Peyer's patch (tissue), 4 donors: ENCODE results near the gene HOXD10. TPM values are rescaled to one million over a fixed set of nuclear protein-coding genes. Genes with fewer than 3 reads are reported as not detected.
A peak's percentile ranks its signal among the peaks of the same experiment; 100 is the strongest.

ENCODE experiments used
- DNase-seq, 3 donors: peaks; one replicate each; pipeline ENCODE4 v3.0.0-alpha.2; 2017 to 2019
- H3K27ac ChIP-seq, 4 donors: fragments of 200-600 bp; sonication (generic); one replicate each; pipeline ENCODE4 v1.5.1; 2016 to 2019
- H3K27me3 ChIP-seq, 2 donors: fragments of 200-600 bp; sonication (generic); one replicate each; pipeline ENCODE4 v1.5.1; 2019
- H3K36me3 ChIP-seq, 3 donors: fragments of 200-600 bp; sonication (generic); one replicate each; pipeline ENCODE4 v1.5.1; 2016 to 2019
- H3K4me1 ChIP-seq, 4 donors: fragments of 200-600 bp; sonication (generic); one replicate each; pipeline ENCODE4 v1.5.1; 2016 to 2019
- H3K4me3 ChIP-seq, 4 donors: fragments of 200-600 bp; sonication (generic); 1 replicate in 3 of 4; 2 replicates in 1 of 4; pipeline ENCODE4 v1.5.1; 2016 to 2019; ENCODE audit warnings: mild to moderate bottlenecking in 1 of 4
- H3K9me3 ChIP-seq, 4 donors: fragments of 200-600 bp; sonication (generic); one replicate each; pipeline ENCODE4 v1.5.1; 2016 to 2019; ENCODE audit warnings: mild to moderate bottlenecking in 1 of 4
- POLR2A ChIP-seq, 2 donors: fragments of 450-650 bp; IDR thresholded peaks; one replicate each; pipeline ENCODE4 v1.5.1; 2017; ENCODE audit warnings: antibody characterized with exemption in 2 of 2, mild to moderate bottlenecking in 2 of 2, moderate library complexity in 2 of 2
- total RNA-seq, 4 donors: library from RNA; depleted of rRNA; stranded (reverse); fragments of >200 nt; gene quantifications; one replicate each; pipeline ENCODE4 v1.1.0, GENCODE V29; 2016
- TF ChIP-seq, protein P1 (sequence below), 6 experiments: fragments of 450-650 bp in 4 of 6; fragments of 200-600 bp in 2 of 6; sonication (generic) in 1 of 6; IDR thresholded peaks; one replicate each; pipeline ENCODE4 v1.5.1; 2017 to 2019; ENCODE audit warnings: antibody characterized with exemption in 6 of 6, mild to moderate bottlenecking in 3 of 6, moderate library complexity in 1 of 6

HOXD10 gene
- total RNA-seq, 4 donors from 2014 or later = not detected

DNA sequence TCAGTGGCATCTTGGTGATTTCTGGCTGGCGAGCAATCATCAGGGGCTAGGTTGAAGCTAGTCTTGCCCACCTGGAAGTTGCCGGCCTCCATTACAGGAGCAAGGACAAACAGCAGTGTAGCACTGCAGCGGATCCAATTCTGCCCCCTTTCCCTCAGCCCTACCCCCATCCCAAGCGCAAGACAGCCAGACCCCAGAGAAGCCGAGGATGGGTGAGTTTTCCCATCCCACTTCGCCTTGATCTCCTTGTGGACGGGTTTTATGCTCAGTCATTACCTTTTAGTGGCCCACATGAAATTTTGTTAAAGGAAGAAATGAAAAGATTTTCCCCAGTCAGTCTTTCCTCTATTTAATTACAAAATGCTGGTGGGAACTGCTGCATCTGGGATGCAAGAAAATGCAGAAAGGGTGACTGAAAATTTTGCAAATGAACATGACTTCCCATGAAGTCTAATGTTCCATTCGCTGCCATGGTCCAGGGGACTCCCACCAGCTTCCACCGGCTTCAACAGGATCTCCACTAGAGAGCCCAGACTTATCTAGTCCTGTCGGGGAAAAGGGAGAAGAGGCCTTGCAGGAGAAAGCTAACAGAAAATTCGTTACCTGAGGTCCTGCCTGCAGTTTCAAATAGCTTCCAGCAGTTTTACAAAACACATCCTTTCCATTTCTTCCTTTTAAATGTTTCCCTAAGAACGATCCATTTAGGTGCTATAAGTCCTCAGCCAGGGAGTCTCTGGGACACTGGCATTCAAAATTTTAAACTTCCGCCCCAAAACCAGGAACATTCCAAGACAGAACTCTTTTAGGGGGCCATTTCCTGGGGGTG, 4.0 kb downstream of the HOXD10 start:
- Histone ChIP-seq H3K4me3 (no peak overlapping the region), H3K27me3 (peaks cover 0 to 83% of the 10 kb centered on the region in 2 donors)
- TF ChIP-seq POLR2A (IDR thresholded peaks at IDR 0.05) = no peak
- TF ChIP-seq, protein P1, sequence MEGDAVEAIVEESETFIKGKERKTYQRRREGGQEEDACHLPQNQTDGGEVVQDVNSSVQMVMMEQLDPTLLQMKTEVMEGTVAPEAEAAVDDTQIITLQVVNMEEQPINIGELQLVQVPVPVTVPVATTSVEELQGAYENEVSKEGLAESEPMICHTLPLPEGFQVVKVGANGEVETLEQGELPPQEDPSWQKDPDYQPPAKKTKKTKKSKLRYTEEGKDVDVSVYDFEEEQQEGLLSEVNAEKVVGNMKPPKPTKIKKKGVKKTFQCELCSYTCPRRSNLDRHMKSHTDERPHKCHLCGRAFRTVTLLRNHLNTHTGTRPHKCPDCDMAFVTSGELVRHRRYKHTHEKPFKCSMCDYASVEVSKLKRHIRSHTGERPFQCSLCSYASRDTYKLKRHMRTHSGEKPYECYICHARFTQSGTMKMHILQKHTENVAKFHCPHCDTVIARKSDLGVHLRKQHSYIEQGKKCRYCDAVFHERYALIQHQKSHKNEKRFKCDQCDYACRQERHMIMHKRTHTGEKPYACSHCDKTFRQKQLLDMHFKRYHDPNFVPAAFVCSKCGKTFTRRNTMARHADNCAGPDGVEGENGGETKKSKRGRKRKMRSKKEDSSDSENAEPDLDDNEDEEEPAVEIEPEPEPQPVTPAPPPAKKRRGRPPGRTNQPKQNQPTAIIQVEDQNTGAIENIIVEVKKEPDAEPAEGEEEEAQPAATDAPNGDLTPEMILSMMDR (IDR thresholded peaks at IDR 0.05) = no peak

DNA sequence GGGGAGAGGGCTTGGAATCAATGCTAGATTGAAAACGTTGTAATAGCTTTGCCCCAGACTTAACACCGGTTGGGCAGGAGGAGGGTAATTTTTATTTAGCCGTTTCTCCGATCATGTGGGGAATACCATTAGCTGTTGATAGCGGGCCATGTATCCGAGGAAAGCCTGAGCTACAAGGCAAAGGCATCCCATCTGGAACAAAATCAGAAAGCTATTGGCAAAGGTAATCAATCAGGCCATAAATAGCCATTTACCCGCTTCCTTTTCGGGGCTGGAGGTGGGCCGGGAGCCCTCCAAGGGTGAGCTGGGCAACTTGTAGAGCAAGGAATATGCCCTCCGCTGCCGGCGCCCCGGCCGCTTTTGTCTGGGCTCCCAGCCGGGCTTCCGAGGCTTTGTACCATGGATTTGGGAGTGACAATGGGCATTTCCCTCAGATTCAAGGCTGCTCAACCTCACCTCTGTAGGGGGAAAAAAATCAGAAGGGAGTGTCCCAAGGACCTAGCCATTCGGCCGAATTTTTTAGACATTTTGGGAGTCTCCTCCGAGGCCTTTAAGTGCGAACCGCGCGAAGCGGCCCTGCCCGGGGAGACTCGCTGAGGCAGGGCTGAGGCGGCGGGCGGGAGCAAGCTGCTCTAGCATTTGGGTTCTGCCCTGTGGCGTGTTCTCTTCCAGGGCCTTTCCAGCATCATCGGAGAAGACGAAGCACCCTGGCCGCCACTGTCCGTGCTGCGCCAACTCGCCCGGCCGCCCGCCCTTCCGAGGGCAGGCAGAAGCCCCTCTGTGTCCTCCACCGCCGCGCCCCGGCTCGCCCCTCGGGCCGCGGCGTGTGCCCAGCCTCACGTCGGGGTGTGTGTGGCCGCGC, 4.8 kb downstream of the HOXD10 start:
- Histone ChIP-seq H3K27me3 (peaks cover 0 to 74% of the 10 kb centered on the region in 2 donors), H3K36me3 (no peaks in the 10 kb centered on the region), H3K27ac (no peak overlapping the region), H3K4me3 (peak overlapping the region in 2 of 4 donors; percentile 57 to 63), H3K4me1 (peaks cover 0 to 19% (median 0%) of the 10 kb centered on the region in 4 donors), H3K9me3 (peaks cover 0 to 4% (median 0%) of the 10 kb centered on the region in 4 donors)
- TF ChIP-seq, protein P1 (IDR thresholded peaks at IDR 0.05) = no peak
- TF ChIP-seq POLR2A (IDR thresholded peaks at IDR 0.05) = no peak
- DNase-seq = peak in 1 of 3 donors; percentile 44

More for the DNA sequence above, 4.0 kb downstream of the HOXD10 start:
- H3K4me1 ChIP-seq = peaks cover 0 to 26% (median 0%) of the 10 kb centered on the region in 4 donors
- H3K27ac ChIP-seq = no peak overlapping the region
- no peak for DNase-seq
- no peaks in the 10 kb centered on the region for H3K36me3 ChIP-seq
- H3K9me3 ChIP-seq = peaks cover 0 to 4% (median 0%) of the 10 kb centered on the region in 4 donors

DNA sequence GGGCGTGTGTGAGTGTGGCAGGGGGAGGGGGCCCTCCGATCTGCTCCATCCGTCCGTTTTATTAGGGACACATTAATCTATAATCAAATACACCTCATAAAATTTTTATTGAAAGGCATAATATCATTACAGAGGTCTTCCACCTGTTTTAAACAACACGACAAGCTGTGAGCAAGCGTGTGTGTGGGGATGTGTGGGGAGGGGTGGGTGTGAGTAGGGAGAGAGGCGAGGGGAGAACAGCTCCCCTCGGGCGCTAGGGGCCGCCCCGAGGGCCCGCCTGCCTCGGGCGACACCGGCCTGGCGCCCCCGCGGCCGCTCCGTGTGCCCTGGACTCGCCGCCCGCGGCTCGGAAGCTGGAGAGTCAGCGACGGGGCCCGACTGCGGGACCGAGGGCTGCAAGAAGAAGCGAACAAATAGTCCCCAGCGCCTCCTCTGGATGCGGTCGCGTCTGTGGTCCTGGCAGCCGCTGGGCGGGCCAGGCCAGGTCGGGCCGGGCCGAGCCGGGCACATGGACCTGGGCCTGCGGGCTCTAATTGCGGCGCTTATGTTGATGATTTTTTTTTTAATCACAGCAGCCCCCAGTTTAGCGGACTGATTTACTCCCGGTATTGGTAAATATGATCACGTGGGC, 5.6 kb downstream of the HOXD10 start:
- peaks cover 0 to 4% (median 0%) of the 10 kb centered on the region in 4 donors for H3K9me3 ChIP-seq
- TF ChIP-seq POLR2A (IDR thresholded peaks at IDR 0.05) = no peak
- peaks cover 0 to 17% (median 0%) of the 10 kb centered on the region in 4 donors for H3K4me1 ChIP-seq
- peak in 1 of 3 donors; percentile 70 for DNase-seq
- peaks cover 0 to 67% of the 10 kb centered on the region in 2 donors for H3K27me3 ChIP-seq
- H3K36me3 ChIP-seq = no peaks in the 10 kb centered on the region
- H3K4me3 ChIP-seq = peak overlapping the region; percentile 10 to 63 (median 47)
- peak overlapping the region in 3 of 4 donors; percentile 1 to 49 (median 41) for H3K27ac ChIP-seq

DNA sequence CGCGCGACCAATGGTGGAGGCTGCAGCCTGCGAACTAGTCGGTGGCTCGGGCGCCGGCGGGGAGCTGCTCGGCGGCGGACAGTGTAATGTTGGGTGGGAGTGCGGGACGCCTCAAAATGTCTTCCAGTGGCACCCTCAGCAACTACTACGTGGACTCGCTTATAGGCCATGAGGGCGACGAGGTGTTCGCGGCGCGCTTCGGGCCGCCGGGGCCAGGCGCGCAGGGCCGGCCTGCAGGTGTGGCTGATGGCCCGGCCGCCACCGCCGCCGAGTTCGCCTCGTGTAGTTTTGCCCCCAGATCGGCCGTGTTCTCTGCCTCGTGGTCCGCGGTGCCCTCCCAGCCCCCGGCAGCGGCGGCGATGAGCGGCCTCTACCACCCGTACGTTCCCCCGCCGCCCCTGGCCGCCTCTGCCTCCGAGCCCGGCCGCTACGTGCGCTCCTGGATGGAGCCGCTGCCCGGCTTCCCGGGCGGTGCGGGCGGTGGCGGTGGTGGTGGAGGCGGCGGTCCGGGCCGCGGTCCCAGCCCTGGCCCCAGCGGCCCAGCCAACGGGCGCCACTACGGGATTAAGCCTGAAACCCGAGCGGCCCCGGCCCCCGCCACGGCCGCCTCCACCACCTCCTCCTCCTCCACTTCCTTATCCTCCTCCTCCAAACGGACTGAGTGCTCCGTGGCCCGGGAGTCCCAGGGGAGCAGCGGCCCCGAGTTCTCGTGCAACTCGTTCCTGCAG, 6.3 kb downstream of the HOXD10 start, which contains the start of gene HOXD9:
HOXD9 (plus strand) TSS at position 37 of the 728 bp plus-strand sequence; CDS start at position 87, 50 bp downstream.
- TF ChIP-seq POLR2A (IDR thresholded peaks at IDR 0.05) = no peak
- TF ChIP-seq, protein P1 (IDR thresholded peaks at IDR 0.05) = no peak
- H3K9me3 ChIP-seq = peaks cover 0 to 4% (median 0%) of the 10 kb centered on the region in 4 donors
- H3K4me1 ChIP-seq = peaks cover 0 to 17% (median 0%) of the 10 kb centered on the region in 4 donors
- H3K36me3 ChIP-seq = no peaks in the 10 kb centered on the region
- DNase-seq = peak; percentile 38 to 77 (median 50)
- peak within 1 kb of the TSS; percentile 4 to 49 (median 44) for H3K27ac ChIP-seq
- H3K27me3 ChIP-seq = peaks cover 0 to 60% of the 10 kb centered on the region in 2 donors
- H3K4me3 ChIP-seq = peak within 1 kb of the TSS; percentile 10 to 63 (median 47)

DNA sequence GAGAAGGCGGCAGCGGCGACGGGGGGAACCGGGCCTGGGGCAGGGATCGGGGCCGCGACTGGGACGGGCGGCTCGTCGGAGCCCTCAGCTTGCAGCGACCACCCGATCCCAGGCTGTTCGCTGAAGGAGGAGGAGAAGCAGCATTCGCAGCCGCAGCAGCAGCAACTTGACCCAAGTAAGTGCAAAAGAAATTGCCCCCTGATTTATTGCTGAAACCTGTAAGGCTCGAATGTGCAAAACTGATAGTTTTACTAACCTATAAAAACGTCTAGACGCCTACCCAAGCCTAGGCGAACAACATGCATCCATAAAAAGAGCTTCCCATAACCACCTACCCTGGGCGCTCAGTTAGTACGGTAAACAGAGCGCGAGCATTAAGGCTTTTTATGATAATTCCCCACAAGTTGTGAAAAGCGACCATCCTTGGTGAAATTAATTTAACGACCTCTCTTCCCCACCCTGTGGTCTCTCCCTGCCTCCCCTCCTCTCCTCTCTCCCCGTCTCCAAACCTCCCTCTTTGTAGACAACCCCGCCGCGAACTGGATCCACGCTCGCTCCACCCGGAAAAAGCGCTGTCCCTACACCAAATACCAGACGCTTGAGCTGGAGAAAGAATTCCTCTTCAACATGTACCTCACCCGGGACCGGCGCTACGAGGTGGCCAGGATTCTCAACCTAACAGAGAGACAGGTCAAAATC, 7.0 kb downstream of the HOXD10 start:
- H3K36me3 ChIP-seq = no peaks in the 10 kb centered on the region
- H3K9me3 ChIP-seq = peaks cover 0 to 4% (median 0%) of the 10 kb centered on the region in 4 donors
- H3K4me1 ChIP-seq = peaks cover 0 to 23% (median 0%) of the 10 kb centered on the region in 4 donors
- H3K27me3 ChIP-seq = peaks cover 0 to 53% of the 10 kb centered on the region in 2 donors
- TF ChIP-seq, protein P1 (IDR thresholded peaks at IDR 0.05) = no peak
- no peak for TF ChIP-seq POLR2A (IDR thresholded peaks at IDR 0.05)
- no peak overlapping the region for H3K27ac ChIP-seq
- peak overlapping the region; percentile 10 to 63 (median 47) for H3K4me3 ChIP-seq
- no peak for DNase-seq
